Naive B cell (primary cell): Measurements from ENCODE around the gene SP7. TPM values are rescaled to one million over a fixed set of nuclear protein-coding genes. Genes with fewer than 3 reads are reported as not detected.
"Not testable (repeated sequence)": the region's sequence is repeated elsewhere in the genome, so short reads cannot be mapped to it uniquely, and the experiment has no call there.

Source experiments
- ATAC-seq, 2 donors: fragments of 150-1000 bp; cut with Tn5 transposase; 2 replicates each; pipeline ENCODE4 v1.10.0; 2021; ENCODE audit warnings: low read depth in 2 of 2, mild to moderate bottlenecking in 2 of 2, moderate library complexity in 2 of 2
- DNase-seq: peaks from one replicate; pipeline ENCODE4 v3.0.0; 2022
- H3K27ac Mint-ChIP-seq, 6 donors: one replicate each; pipeline ENCODE4 v1.8.0; 2020 to 2022; ENCODE audit warnings: mild to moderate bottlenecking in 6 of 6, mixed read lengths in 6 of 6, moderate library complexity in 5 of 6, inconsistent platforms in 2 of 6
- H3K27me3 Mint-ChIP-seq, 3 donors: one replicate each; pipeline ENCODE4 v1.8.0; 2021 to 2022; ENCODE audit warnings: mixed read lengths in 3 of 3, mild to moderate bottlenecking in 1 of 3
- H3K36me3 Mint-ChIP-seq, 2 donors: one replicate each; pipeline ENCODE4 v1.8.0; 2020 to 2022; ENCODE audit warnings: mixed read lengths in 2 of 2, inconsistent platforms in 1 of 2, mild to moderate bottlenecking in 1 of 2
- H3K4me1 Mint-ChIP-seq, 3 donors: one replicate each; pipeline ENCODE4 v1.8.0; 2020 to 2022; ENCODE audit warnings: mixed read lengths in 3 of 3, inconsistent platforms in 1 of 3, mild to moderate bottlenecking in 1 of 3, moderate library complexity in 1 of 3
- H3K4me3 Mint-ChIP-seq, 8 donors: one replicate each; pipeline ENCODE4 v1.8.0; 2020 to 2022; ENCODE audit warnings: mild to moderate bottlenecking in 8 of 8, mixed read lengths in 8 of 8, moderate library complexity in 8 of 8, inconsistent platforms in 2 of 8
- H3K9me3 Mint-ChIP-seq, 7 donors: one replicate each; pipeline ENCODE4 v1.8.0; 2020 to 2022; ENCODE audit warnings: mixed read lengths in 7 of 7, mild to moderate bottlenecking in 5 of 7, inconsistent platforms in 2 of 7, moderate library complexity in 1 of 7
- polyA plus RNA-seq, 6 donors: library from polyadenylated mRNA; unstranded; fragments of 300-500 nt; fragmentation: Illumina TruSeq; gene quantifications; one replicate each; pipeline ENCODE4 v1.2.3, GENCODE V29; 2021; ENCODE audit warnings: low read depth in 6 of 6

The SP7 gene
- polyA plus RNA-seq, 6 donors from 2014 or later, result 0.17 to 0.33 (median 0.27) TPM; not detected in 3

DNA sequence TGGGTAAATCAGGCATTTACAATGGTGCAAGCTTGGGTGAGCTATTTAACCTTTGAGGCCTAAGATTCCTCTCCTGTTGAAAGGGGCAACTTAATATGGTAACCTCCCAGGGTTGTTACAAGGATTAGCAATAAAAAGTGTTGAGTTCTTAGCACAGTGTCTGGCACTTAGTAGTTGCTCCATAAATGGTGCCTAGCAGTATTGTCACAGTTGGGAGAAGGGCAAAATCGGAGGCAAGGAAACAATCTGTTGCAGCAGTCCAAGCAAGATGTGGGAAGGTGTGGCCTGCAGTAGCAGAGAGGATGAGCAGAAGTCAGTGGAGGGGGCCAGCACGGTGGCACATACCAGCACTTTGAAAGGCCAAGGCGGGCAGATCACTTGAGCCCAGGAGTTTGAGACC, 7.3 kb upstream of the SP7 start:
- H3K27ac Mint-ChIP-seq, result peak overlapping the region in 2 of 6 donors; percentile 57 to 89
- no peak for DNase-seq
- no peak for ATAC-seq
- H3K9me3 Mint-ChIP-seq, result no peaks in the 10 kb centered on the region
- peak overlapping the region in 7 of 8 donors; percentile 17 to 88 (median 82) for H3K4me3 Mint-ChIP-seq
- peaks cover 13 to 16% (median 14%) of the 10 kb centered on the region in 3 donors for H3K4me1 Mint-ChIP-seq
- peaks cover 11 to 17% (median 13%) of the 10 kb centered on the region in 3 donors for H3K27me3 Mint-ChIP-seq
- no peaks in the 10 kb centered on the region for H3K36me3 Mint-ChIP-seq

DNA sequence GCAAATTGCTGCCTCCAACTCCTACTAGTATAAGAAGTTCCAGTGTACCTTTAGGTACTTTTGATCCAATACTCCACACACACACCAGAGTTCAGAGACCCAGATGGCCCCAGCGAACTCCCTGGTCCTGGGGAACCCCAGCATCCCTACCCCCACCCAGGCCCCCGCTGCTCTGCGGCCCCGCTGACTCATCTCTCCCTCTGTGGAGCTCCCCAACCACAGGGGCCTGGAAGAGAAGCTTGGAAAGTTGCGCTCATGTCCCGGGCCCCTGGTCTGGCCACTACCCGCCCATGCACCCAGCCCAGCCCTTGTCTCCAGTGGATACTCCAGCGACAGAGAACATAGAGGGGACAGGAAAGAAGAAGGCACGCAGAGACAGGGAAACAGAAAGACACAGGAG, 4.2 kb upstream of the SP7 start:
- Mint-ChIP-seq H3K4me3 (no peak overlapping the region), H3K27ac (no peak overlapping the region), H3K36me3 (peaks cover 5 to 8% of the 10 kb centered on the region in 2 donors), H3K4me1 (peaks cover 25 to 32% (median 32%) of the 10 kb centered on the region in 3 donors), H3K9me3 (no peaks in the 10 kb centered on the region), H3K27me3 (peaks cover 30 to 46% (median 42%) of the 10 kb centered on the region in 3 donors)
- DNase-seq (no peak), ATAC-seq (no peak)

DNA sequence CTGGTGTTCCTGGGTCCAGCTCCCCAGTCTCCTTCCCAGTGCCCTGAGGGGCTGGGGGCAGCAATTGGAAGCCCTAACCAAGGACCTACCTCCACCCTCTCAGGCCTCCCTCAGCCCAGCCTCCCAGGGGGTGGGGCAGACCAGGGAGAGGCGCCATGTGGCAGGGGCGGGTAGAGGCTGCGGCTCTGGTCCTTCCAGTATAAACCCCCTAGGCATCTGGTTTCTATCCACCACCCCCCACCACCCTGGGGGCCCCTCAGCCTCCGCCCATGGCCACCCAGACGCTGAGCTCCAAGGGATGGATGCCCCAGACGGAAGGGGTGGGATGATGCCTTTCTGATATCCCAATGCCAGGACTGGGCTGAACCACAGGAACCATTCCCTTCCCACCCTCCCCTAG, 2.8 kb upstream of the SP7 start:
- ATAC-seq, result no peak
- Mint-ChIP-seq H3K9me3 (no peaks in the 10 kb centered on the region), H3K4me1 (peaks cover 16 to 21% (median 20%) of the 10 kb centered on the region in 3 donors), H3K27me3 (peaks cover 37 to 59% (median 56%) of the 10 kb centered on the region in 3 donors), H3K36me3 (peaks cover 5 to 8% of the 10 kb centered on the region in 2 donors), H3K27ac (peak overlapping the region in 1 of 6 donors; percentile 56), H3K4me3 (no peak overlapping the region)
- DNase-seq, result no peak

DNA sequence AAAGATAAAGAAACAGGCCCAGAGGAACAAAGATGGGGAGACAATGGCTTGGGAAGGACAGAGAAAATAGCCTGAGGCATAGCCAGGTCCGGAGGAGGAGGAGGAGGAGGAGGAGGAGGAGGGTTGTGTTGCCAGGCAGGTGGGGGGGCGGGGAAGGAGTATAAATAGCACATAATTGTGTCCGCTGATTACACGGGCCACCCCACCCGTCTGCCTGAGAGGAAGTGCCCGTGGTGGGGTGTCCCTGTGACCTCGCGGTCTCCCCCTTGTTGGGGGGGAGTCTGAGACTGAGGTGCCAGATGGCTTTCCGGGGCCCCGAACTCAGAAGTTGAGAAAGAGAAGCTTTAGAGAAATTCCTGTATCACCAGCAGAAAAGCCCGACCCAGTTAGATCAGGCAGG, 1.9 kb upstream of the SP7 start:
- Mint-ChIP-seq H3K4me1 (peaks cover 12 to 20% (median 17%) of the 10 kb centered on the region in 3 donors), H3K36me3 (peaks cover 5 to 8% of the 10 kb centered on the region in 2 donors), H3K27ac (peak overlapping the region in 4 of 6 donors; percentile 39 to 97 (median 86)), H3K27me3 (peaks cover 38 to 68% (median 64%) of the 10 kb centered on the region in 3 donors), H3K4me3 (peak overlapping the region in 3 of 8 donors; percentile 12 to 26 (median 13)), H3K9me3 (no peaks in the 10 kb centered on the region)
- ATAC-seq (no peak), DNase-seq (no peak)

DNA sequence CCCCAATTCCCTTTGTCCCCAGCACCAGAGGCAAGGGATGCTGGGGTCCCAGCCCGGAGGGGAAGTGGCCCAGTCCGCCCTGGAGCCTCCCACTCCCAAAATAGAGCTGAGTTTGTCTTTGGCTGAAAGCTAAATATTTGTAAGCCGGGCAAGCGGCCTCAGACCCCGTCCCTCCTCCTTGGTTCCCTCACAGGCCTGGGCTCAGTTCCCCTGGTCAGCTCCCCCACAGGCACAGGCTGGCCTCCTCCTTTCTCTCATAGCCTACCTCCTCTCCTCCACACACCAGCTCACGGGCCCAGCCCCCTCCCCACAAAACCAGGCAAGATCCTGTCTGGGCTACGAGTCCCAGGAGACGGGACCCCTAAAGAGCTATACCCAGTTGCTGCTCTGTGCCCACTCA, 1.3 kb downstream of the SP7 start:
- Mint-ChIP-seq H3K4me3 (no peak overlapping the region), H3K27ac (peak overlapping the region in 2 of 6 donors; percentile 17 to 86), H3K36me3 (peaks cover 5 to 8% of the 10 kb centered on the region in 2 donors), H3K27me3 (peaks cover 29 to 79% (median 70%) of the 10 kb centered on the region in 3 donors), H3K9me3 (no peaks in the 10 kb centered on the region), H3K4me1 (peaks cover 12 to 20% (median 17%) of the 10 kb centered on the region in 3 donors)
- ATAC-seq (no peak), DNase-seq (no peak)

DNA sequence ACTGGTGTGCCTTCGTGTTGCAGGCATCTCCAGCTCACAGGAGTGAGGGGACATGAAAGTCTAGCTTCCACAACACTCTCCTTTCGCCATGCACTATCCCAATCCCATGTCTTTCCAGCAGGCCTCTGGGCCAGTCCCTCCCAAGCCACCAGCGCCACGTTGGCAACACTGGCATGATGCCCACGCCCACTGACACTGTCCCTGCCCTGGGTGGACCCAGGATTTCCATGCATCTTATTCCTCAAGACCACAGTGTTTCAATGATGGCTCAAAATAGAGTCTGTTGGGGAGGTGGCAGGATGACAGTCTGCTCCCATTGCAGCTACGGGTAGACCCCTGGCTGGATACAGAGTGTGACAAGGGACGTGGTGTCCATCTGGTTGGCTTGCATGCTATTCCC, 2.3 kb downstream of the SP7 start:
- H3K9me3 Mint-ChIP-seq, result no peaks in the 10 kb centered on the region
- peaks cover 12 to 20% (median 17%) of the 10 kb centered on the region in 3 donors for H3K4me1 Mint-ChIP-seq
- ATAC-seq (no peak), DNase-seq (no peak)
- no peak overlapping the region for H3K4me3 Mint-ChIP-seq
- peaks cover 31 to 83% (median 79%) of the 10 kb centered on the region in 3 donors for H3K27me3 Mint-ChIP-seq
- H3K27ac Mint-ChIP-seq, result no peak overlapping the region
- peaks cover 5 to 8% of the 10 kb centered on the region in 2 donors for H3K36me3 Mint-ChIP-seq

DNA sequence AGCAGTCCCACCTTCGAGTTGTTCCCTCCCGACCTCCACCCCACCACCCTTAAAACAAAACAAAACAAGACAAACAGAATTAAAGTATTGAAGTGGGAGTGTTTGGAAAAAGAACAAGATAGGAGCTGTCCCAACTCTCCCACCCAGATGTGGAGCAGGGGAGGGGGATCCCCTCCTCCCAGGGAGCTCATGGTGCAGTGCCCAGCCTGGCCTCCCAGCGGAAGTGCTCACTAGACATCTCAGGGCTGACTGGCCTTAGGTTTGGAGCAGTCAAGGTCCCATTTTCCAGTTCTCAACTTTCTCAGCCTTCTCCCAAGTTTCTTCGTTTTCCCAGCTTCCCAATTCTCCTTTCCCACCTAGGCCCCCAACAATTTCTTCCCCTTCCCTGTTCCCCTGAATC, 2.9 kb downstream of the SP7 start:
- Mint-ChIP-seq H3K36me3 (peaks cover 5 to 8% of the 10 kb centered on the region in 2 donors), H3K27me3 (peaks cover 28 to 83% (median 78%) of the 10 kb centered on the region in 3 donors), H3K9me3 (no peaks in the 10 kb centered on the region), H3K4me1 (peaks cover 12 to 18% (median 15%) of the 10 kb centered on the region in 3 donors), H3K27ac (peak overlapping the region in 1 of 6 donors; percentile 42), H3K4me3 (no peak overlapping the region)
- ATAC-seq (no peak), DNase-seq (no peak)

DNA sequence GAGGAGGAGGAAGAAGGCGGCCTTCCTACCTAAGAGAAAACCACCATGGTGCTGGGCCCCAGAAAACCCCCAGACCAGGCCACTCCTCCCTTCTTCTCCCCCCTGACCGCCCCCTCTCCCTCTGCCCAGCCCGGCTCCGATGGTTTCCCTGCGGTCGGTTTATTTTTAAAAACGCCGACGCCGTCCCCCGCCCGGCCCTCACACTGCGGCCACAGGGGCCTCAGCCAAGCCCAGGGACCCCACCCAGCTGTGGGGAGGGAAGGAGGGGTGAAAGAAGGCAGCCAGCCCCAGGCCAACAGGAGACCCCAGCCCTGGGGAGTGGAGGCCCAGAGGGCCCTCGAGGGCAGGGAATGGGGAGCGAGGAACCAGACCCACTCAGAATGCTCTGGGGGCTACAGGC, 3.4 kb downstream of the SP7 start:
- DNase-seq, result no peak
- no peaks in the 10 kb centered on the region for H3K9me3 Mint-ChIP-seq
- no peak for ATAC-seq
- H3K36me3 Mint-ChIP-seq, result peaks cover 2 to 4% of the 10 kb centered on the region in 2 donors
- peaks cover 10 to 13% (median 10%) of the 10 kb centered on the region in 3 donors for H3K4me1 Mint-ChIP-seq
- no peak overlapping the region for H3K4me3 Mint-ChIP-seq
- H3K27ac Mint-ChIP-seq, result no peak overlapping the region
- H3K27me3 Mint-ChIP-seq, result peaks cover 23 to 79% (median 76%) of the 10 kb centered on the region in 3 donors

DNA sequence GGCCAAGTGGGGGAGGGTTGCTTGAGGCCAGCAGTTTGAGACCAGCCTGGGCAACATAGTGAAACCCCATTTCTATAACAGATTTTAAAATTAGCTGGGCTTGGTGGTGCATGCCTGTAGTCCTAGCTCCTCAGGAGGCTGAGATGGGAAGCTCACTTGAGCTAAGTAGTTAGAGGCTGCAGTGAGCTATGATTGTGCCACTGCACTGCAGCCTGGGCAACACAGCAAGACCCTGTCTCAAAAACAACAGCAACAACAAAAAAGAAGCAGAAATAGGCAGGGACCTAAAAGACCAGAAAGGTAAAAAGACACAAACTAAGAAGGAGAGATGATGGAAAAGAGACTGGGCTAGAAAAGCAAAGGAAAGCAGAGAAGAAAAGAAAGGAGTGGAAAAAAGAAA, 3.8 kb downstream of the SP7 start:
- not testable (repeated sequence) for H3K4me3 Mint-ChIP-seq, H3K36me3 Mint-ChIP-seq, H3K9me3 Mint-ChIP-seq, DNase-seq, ATAC-seq
- H3K27ac Mint-ChIP-seq, result peak overlapping the region in 1 of 6 donors; percentile 17
- H3K27me3 Mint-ChIP-seq, result peaks cover 24 to 79% (median 76%) of the 10 kb centered on the region in 3 donors
- H3K4me1 Mint-ChIP-seq, result peaks cover 11 to 14% (median 12%) of the 10 kb centered on the region in 3 donors

DNA sequence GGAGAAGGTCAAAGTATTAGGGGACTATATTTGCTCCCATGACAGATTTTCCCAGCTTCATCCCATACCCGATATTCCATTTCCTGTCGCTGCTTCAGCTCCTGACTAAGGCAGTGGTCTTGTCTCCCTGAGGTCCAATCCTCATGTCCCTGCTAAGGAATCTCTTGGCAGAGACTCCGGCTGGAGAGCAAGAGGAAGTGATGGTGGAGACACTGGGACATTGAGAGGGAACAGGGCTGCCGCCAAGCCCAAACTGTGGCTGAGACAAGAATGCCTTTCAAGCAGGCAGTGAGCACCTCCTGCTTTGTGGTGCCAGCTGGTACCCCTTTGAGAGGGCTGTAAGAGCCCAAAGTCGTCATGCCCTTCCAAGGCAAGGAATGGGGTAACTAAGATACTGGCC, 5.5 kb downstream of the SP7 start:
- ATAC-seq (no peak), DNase-seq (no peak)
- Mint-ChIP-seq H3K27ac (no peak overlapping the region), H3K4me3 (no peak overlapping the region), H3K36me3 (no peaks in the 10 kb centered on the region), H3K4me1 (peaks cover 5 to 11% (median 11%) of the 10 kb centered on the region in 3 donors), H3K27me3 (peaks cover 16 to 64% (median 62%) of the 10 kb centered on the region in 3 donors), H3K9me3 (no peaks in the 10 kb centered on the region)

DNA sequence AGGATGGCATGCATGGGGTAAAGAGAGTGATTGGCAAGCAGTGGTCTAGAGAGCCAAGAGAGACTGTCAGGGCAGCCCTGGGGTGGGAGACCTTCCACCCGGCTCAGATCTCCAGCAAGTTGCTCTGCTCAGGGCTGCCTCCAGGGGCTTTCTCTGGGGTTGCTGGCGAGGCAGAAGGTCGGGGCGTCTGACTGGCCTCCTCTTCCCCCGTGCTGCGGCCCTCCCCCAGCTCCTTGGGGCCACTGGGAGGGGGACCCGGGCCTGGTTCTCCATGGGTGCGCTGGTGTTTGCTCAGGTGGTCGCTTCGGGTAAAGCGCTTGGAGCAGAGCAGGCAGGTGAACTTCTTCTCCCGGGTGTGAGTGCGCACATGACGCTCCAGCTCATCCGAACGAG, 8.1 kb downstream of the SP7 start:
- peaks cover 8 to 39% (median 37%) of the 10 kb centered on the region in 3 donors for H3K27me3 Mint-ChIP-seq
- no peak overlapping the region for H3K27ac Mint-ChIP-seq
- no peaks in the 10 kb centered on the region for H3K9me3 Mint-ChIP-seq
- no peaks in the 10 kb centered on the region for H3K36me3 Mint-ChIP-seq
- peak overlapping the region in 1 of 8 donors; percentile 37 for H3K4me3 Mint-ChIP-seq
- DNase-seq (no peak), ATAC-seq (no peak)
- peaks cover 16 to 24% (median 23%) of the 10 kb centered on the region in 3 donors for H3K4me1 Mint-ChIP-seq

DNA sequence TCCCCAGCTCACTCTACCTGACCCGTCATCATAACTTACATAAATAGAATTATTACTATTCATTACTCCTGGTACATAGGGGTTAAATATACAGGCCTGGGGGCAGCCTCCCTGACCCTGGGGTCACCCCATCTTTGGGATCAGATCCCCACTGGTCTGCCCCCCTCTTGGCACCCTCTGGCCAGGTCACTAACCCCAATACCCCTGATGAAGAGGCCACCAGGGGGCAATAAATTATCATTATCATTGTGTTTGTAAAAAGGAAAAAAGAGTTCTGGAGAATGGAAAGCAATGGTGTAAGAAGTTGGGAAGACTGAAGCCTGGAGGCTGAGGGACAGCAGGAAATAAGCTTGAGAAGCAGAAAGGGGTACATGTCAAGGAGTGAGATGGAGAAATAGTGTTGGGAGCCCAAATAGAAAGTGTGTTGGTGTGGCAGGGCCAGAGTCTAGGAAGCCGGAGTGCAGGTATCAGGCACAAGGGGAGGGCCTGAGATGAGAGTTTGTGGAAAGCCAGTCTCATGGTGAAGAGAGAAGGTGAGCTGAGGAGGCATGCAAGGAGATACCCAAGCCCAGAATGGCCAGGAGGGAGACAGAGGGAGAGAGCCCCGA, 8.6 kb downstream of the SP7 start:
- DNase-seq, result no peak
- H3K27me3 Mint-ChIP-seq, result peaks cover 8 to 37% (median 33%) of the 10 kb centered on the region in 3 donors
- H3K9me3 Mint-ChIP-seq, result no peaks in the 10 kb centered on the region
- H3K27ac Mint-ChIP-seq, result peak overlapping the region in 1 of 6 donors; percentile 63
- H3K4me1 Mint-ChIP-seq, result peaks cover 16 to 27% (median 24%) of the 10 kb centered on the region in 3 donors
- H3K4me3 Mint-ChIP-seq, result peak overlapping the region in 6 of 8 donors; percentile 2 to 89 (median 74)
- ATAC-seq, result no peak
- H3K36me3 Mint-ChIP-seq, result no peaks in the 10 kb centered on the region

DNA sequence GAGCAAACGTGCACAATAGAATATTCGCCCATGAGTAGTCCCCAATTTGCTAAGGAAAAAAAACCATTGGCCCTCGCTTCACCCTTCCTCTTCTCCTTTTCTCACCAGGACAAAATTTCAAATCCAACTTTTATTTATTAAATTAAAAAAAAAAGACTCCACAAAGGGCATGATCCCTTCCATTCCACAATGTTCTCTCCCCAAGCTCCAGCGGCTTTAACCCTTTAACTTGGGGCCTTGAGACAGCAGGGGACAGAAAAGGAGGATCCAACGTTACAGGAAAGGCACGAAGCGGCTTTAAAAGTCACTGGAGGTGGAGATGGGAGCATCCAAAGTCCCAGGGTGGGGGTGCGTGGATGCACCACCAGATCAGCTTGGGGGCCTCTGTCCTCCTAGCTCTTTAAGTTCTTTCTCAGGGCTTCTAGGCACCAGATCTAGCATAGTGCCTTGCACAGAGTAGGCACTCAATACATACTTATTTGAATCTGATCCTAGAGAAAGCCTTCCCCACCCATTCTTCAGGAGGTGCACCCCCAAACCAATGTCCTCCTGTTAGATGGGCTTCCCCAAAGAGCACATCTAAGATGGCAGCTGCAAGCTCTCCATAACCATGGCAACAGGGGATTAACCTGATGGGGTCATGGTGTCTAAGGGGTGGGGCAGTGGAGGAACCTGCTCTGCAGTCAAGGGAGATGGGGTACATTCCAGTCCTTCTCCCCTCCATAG, 9.5 kb downstream of the SP7 start:
- Mint-ChIP-seq H3K4me3 (peak overlapping the region; percentile 79 to 91 (median 87)), H3K9me3 (no peaks in the 10 kb centered on the region), H3K27me3 (peaks cover 8 to 28% (median 24%) of the 10 kb centered on the region in 3 donors), H3K4me1 (peaks cover 16 to 31% (median 26%) of the 10 kb centered on the region in 3 donors), H3K36me3 (no peaks in the 10 kb centered on the region), H3K27ac (peak overlapping the region in 2 of 6 donors; percentile 24 to 82)
- no peak for DNase-seq
- ATAC-seq, result no peak
